GM23248 (cell line): ENCODE measurements around the gene PIP5K1C. TPM values are rescaled to one million over a fixed set of nuclear protein-coding genes. Genes with fewer than 3 reads are reported as not detected.
A peak's percentile ranks its signal among the peaks of the same experiment; 100 is the strongest.

Source experiments
- DNase-seq: peaks from one replicate; pipeline ENCODE4 v3.0.0-alpha.2; 2015
- H2AFZ ChIP-seq: fragments of 200-600 bp; sonication (generic); 2 replicates; pipeline ENCODE4 v1.6.1; 2016; ENCODE audit warnings: antibody characterized with exemption
- H3F3A ChIP-seq: fragments of 200-600 bp; sonication (generic); 2 replicates; pipeline ENCODE4 v1.6.1; 2016; ENCODE audit warnings: mild to moderate bottlenecking, antibody characterized with exemption, mixed run types; ENCODE audit not compliant: insufficient read depth
- H3K27ac ChIP-seq: fragments of 200-600 bp; sonication (generic); 2 replicates; pipeline ENCODE4 v1.5.1; 2016; ENCODE audit warnings: mild to moderate bottlenecking
- H3K27me3 ChIP-seq: fragments of 200-600 bp; sonication (generic); replicated peaks from 2 replicates; pipeline ENCODE4 v1.6.1; 2016; ENCODE audit warnings: mild to moderate bottlenecking; ENCODE audit not compliant: insufficient read depth
- H3K36me3 ChIP-seq: fragments of 200-600 bp; sonication (generic); 2 replicates; pipeline ENCODE4 v1.6.1; 2016; ENCODE audit warnings: low read depth, mild to moderate bottlenecking
- H3K4me1 ChIP-seq: fragments of 200-600 bp; sonication (generic); 2 replicates; pipeline ENCODE4 v1.6.1; 2016; ENCODE audit warnings: mild to moderate bottlenecking; ENCODE audit not compliant: insufficient read depth
- H3K4me2 ChIP-seq: fragments of 200-600 bp; sonication (generic); one replicate; pipeline ENCODE4 v1.6.1; 2016; ENCODE audit warnings: mild to moderate bottlenecking; ENCODE audit not compliant: unreplicated experiment
- H3K4me3 ChIP-seq: fragments of 200-600 bp; sonication (generic); 2 replicates; pipeline ENCODE4 v1.5.1; 2016; ENCODE audit warnings: mild to moderate bottlenecking
- H3K79me2 ChIP-seq: fragments of 200-600 bp; sonication (generic); 2 replicates; pipeline ENCODE4 v1.6.1; 2016; ENCODE audit warnings: mild to moderate bottlenecking; ENCODE audit not compliant: insufficient read depth
- H3K9ac ChIP-seq: fragments of 200-600 bp; sonication (generic); 2 replicates; pipeline ENCODE4 v1.6.1; 2016; ENCODE audit warnings: mild to moderate bottlenecking
- H3K9me2 ChIP-seq: fragments of 200-600 bp; sonication (generic); 2 replicates; pipeline ENCODE4 v1.6.1; 2016; ENCODE audit warnings: mixed run types, mild to moderate bottlenecking, moderate library complexity; ENCODE audit not compliant: insufficient read depth
- H3K9me3 ChIP-seq: fragments of 200-600 bp; sonication (generic); one replicate; pipeline ENCODE4 v1.6.1; 2017; ENCODE audit warnings: low read depth
- H4K20me1 ChIP-seq: fragments of 200-600 bp; sonication (generic); 2 replicates; pipeline ENCODE4 v1.6.0; 2016; ENCODE audit not compliant: insufficient read depth
- EZH2 ChIP-seq: fragments of 200-600 bp; sonication (generic); IDR thresholded peaks from 2 replicates; pipeline ENCODE4 v1.6.1; 2018; ENCODE audit warnings: antibody characterized with exemption, mild to moderate bottlenecking; ENCODE audit not compliant: insufficient read depth, poor library complexity, severe bottlenecking
- EZH2phosphoT487 ChIP-seq: fragments of 200-600 bp; sonication (generic); IDR thresholded peaks from 2 replicates; pipeline ENCODE4 v1.6.1; 2018; ENCODE audit warnings: antibody characterized with exemption, moderate library complexity, mild to moderate bottlenecking, low read depth; ENCODE audit not compliant: insufficient read depth
- whole genome bisulfite sequencing, 2 experiments: methylation state at CpG; one replicate each; pipeline ENCODE4 v1.1.6; 2015 to 2017; ENCODE audit warnings: low lambda C conversion rate in 2 of 2, low coverage in 1 of 2; ENCODE audit errors: missing lambda C conversion rate in 2 of 2; 5-methylcytosine and 5-hydroxymethylcytosine counted together
- in situ Hi-C: fragments of 300-500 bp; cut with MboI; formaldehyde crosslinking; loops from 2 replicates; pipeline ENCODE4 v1.15.0; 2020
- polyA plus RNA-seq: library from polyadenylated mRNA; unstranded; fragments of >200 nt; fragmentation: Nextera tagmentation; extraction: Ambion mirVana; gene quantifications from 2 replicates; pipeline ENCODE4 v1.2.1, GENCODE V29; 2016
- total RNA-seq: library from RNA; depleted of rRNA; stranded (reverse); fragments of >200 nt; shearing (Covaris generic); gene quantifications from 2 replicates; pipeline ENCODE4 v1.2.3, GENCODE V29; 2014

PIP5K1C gene
- total and polyA plus RNA-seq, 2 experiments from 2014 or later: 31.2 to 34.0 TPM

GRCh38 chr19:3655402-3656072, 44.7 kb downstream of the PIP5K1C start:
- Histone ChIP-seq H3K27me3 (no peaks in the 10 kb centered on the region), H3K4me1 (peaks cover 12% of the 10 kb centered on the region), H3K4me2 (peak overlapping the region; percentile 56), H3K9me2 (no peaks in the 10 kb centered on the region), H3K79me2 (no peaks in the 10 kb centered on the region), H3K27ac (peak overlapping the region; percentile 87), H3K36me3 (no peaks in the 10 kb centered on the region; the same call in 1 of the 2 replicates), H3K9ac (peak overlapping the region; percentile 90), H4K20me1 (no peaks in the 10 kb centered on the region), H3F3A (peaks cover 5% of the 10 kb centered on the region; the same call in 1 of the 2 replicates), H3K9me3 (no peaks in the 10 kb centered on the region), H2AFZ (peak overlapping the region; percentile 73), H3K4me3 (no peak overlapping the region)
- 49 to 58% methylated on average over 21 to 23 of the region's 25 CpGs for WGBS, 2 experiments
- in situ Hi-C loops: no loop called here
- TF ChIP-seq EZH2 (no peak), EZH2phosphoT487 (no peak)
- DNase-seq: peak; percentile 94

GRCh38 chr19:3653865-3654513, 46.3 kb downstream of the PIP5K1C start:
- peak; percentile 22 for DNase-seq
- no peak for TF ChIP-seq EZH2phosphoT487
- no peak for TF ChIP-seq EZH2
- Histone ChIP-seq H3K4me3 (no peak overlapping the region), H4K20me1 (no peaks in the 10 kb centered on the region), H3K27me3 (no peaks in the 10 kb centered on the region), H3F3A (peaks cover 5% of the 10 kb centered on the region; the same call in 1 of the 2 replicates), H3K27ac (no peak overlapping the region), H3K9me2 (no peaks in the 10 kb centered on the region), H3K9me3 (no peaks in the 10 kb centered on the region), H3K4me1 (peaks cover 12% of the 10 kb centered on the region), H2AFZ (no peak overlapping the region), H3K4me2 (no peak overlapping the region), H3K9ac (no peak overlapping the region), H3K36me3 (no peaks in the 10 kb centered on the region; the same call in 1 of the 2 replicates), H3K79me2 (no peaks in the 10 kb centered on the region)
- WGBS, 2 experiments: 94 to 95% methylated on average over 20 of the region's 20 CpGs
- in situ Hi-C loops: no loop called here

- H3K36me3 ChIP-seq: no peaks in the 10 kb centered on the region; the same call in 1 of the 2 replicates
- H3K9ac ChIP-seq: no peak overlapping the region
- H3F3A ChIP-seq: peaks cover 5% of the 10 kb centered on the region; the same call in 1 of the 2 replicates
- H3K9me2 ChIP-seq: no peaks in the 10 kb centered on the region
- H3K4me1 ChIP-seq: peaks cover 12% of the 10 kb centered on the region
- no peaks in the 10 kb centered on the region for H3K9me3 ChIP-seq
- H3K4me2 ChIP-seq: no peak overlapping the region
- WGBS, 2 experiments: 91 to 94% methylated on average over 30 to 37 of the region's 37 CpGs
- H3K79me2 ChIP-seq: no peaks in the 10 kb centered on the region
- in situ Hi-C loops: no loop called here
- H2AFZ ChIP-seq: no peak overlapping the region
- TF ChIP-seq EZH2phosphoT487 (no peak), EZH2 (no peak)
- H3K27me3 ChIP-seq: no peaks in the 10 kb centered on the region
- DNase-seq: no peak
- no peak overlapping the region for H3K4me3 ChIP-seq
- no peak overlapping the region for H3K27ac ChIP-seq
- H4K20me1 ChIP-seq: no peaks in the 10 kb centered on the region
Observed at GRCh38 chr19:3653081-3653795, 47.0 kb downstream of the PIP5K1C start.

- Histone ChIP-seq H3K79me2 (no peaks in the 10 kb centered on the region), H3K27me3 (no peaks in the 10 kb centered on the region), H3F3A (peaks cover 5% of the 10 kb centered on the region; the same call in 1 of the 2 replicates), H3K9me3 (no peaks in the 10 kb centered on the region), H4K20me1 (no peaks in the 10 kb centered on the region), H3K4me2 (no peak overlapping the region), H2AFZ (no peak overlapping the region), H3K9ac (no peak overlapping the region), H3K4me1 (peaks cover 12% of the 10 kb centered on the region), H3K9me2 (no peaks in the 10 kb centered on the region), H3K4me3 (no peak overlapping the region), H3K27ac (no peak overlapping the region), H3K36me3 (no peaks in the 10 kb centered on the region; the same call in 1 of the 2 replicates)
- DNase-seq: no peak
- WGBS, 2 experiments: 93% methylated on average over 10 to 14 of the region's 14 CpGs
- TF ChIP-seq EZH2 (no peak), EZH2phosphoT487 (no peak)
- in situ Hi-C loops: no loop called here
Observed at GRCh38 chr19:3652422-3652821, 47.8 kb downstream of the PIP5K1C start.
